ENCODE measurements around the gene WDR17. TPM values are rescaled to one million over a fixed set of nuclear protein-coding genes. Genes with fewer than 3 reads are reported as not detected.
A peak's percentile ranks its signal among the peaks of the same experiment; 100 is the strongest.

Gene WDR17
- total RNA-seq, 1 donor from 2014 or later, result 3.4 TPM

GRCh38 chr4:176054942-176055341, 10.7 kb upstream of the WDR17 start:
- DNase-seq (ENCODE audit: low spot score in 2 of 2), result no peak
- no peaks in the 10 kb centered on the region for H3K9me3 ChIP-seq
- H3K27ac ChIP-seq, result no peak overlapping the region
- no peak for TF ChIP-seq CTCF (IDR thresholded peaks at IDR 0.05)
- intact Hi-C loops (cut with DNase I), result no loop called here
- H3K4me1 ChIP-seq, result no peaks in the 10 kb centered on the region
- no peaks in the 10 kb centered on the region for H3K27me3 ChIP-seq
- H3K4me3 ChIP-seq, result no peak overlapping the region
- H3K36me3 ChIP-seq, result no peaks in the 10 kb centered on the region

GRCh38 chr4:176063718-176064117, 1.9 kb upstream of the WDR17 start:
- Histone ChIP-seq H3K4me1 (no peaks in the 10 kb centered on the region), H3K27ac (no peak overlapping the region), H3K9me3 (no peaks in the 10 kb centered on the region), H3K36me3 (no peaks in the 10 kb centered on the region), H3K27me3 (no peaks in the 10 kb centered on the region), H3K4me3 (no peak overlapping the region)
- intact Hi-C loops (cut with DNase I), result loop anchor here (10.0 kb wide), 1 partner anchor 1779 kb away; the partner anchor contains the start of genes CEP44 and FBXO8
- TF ChIP-seq CTCF (IDR thresholded peaks at IDR 0.05), result no peak
- no peak for DNase-seq (ENCODE audit: low spot score in 2 of 2)

- DNase-seq (ENCODE audit: low spot score in 2 of 2), result no peak
- Histone ChIP-seq H3K36me3 (no peaks in the 10 kb centered on the region), H3K27me3 (no peaks in the 10 kb centered on the region), H3K9me3 (no peaks in the 10 kb centered on the region), H3K27ac (no peak overlapping the region), H3K4me3 (no peak overlapping the region), H3K4me1 (no peaks in the 10 kb centered on the region)
- intact Hi-C loops (cut with DNase I), result loop anchor here (10.0 kb wide), 1 partner anchor 1780 kb away; the partner anchor contains the start of genes CEP44 and FBXO8
- TF ChIP-seq CTCF (IDR thresholded peaks at IDR 0.05), result no peak
Measured at GRCh38 chr4:176064539-176064938, 1.1 kb upstream of the WDR17 start.

GRCh38 chr4:176066757-176067156, 1.1 kb downstream of the WDR17 start:
- Histone ChIP-seq H3K27ac (no peak overlapping the region), H3K27me3 (no peaks in the 10 kb centered on the region), H3K9me3 (no peaks in the 10 kb centered on the region), H3K4me3 (peak overlapping the region in 1 of 2 donors; percentile 70), H3K36me3 (no peaks in the 10 kb centered on the region), H3K4me1 (no peaks in the 10 kb centered on the region)
- intact Hi-C loops (cut with DNase I), result loop anchor here (5.0 to 10.0 kb wide), 3 partner anchors 131 to 1782 kb away; partner anchors contain the start of genes CEP44, FBXO8 and SPATA4
- no peak for TF ChIP-seq CTCF (IDR thresholded peaks at IDR 0.05)
- no peak for DNase-seq (ENCODE audit: low spot score in 2 of 2)

GRCh38 chr4:176077561-176077960, 11.9 kb downstream of the WDR17 start:
- H3K4me3 ChIP-seq, result no peak overlapping the region
- no peak overlapping the region for H3K27ac ChIP-seq
- intact Hi-C loops (cut with DNase I), result no loop called here
- H3K9me3 ChIP-seq, result no peaks in the 10 kb centered on the region
- no peaks in the 10 kb centered on the region for H3K27me3 ChIP-seq
- no peak for TF ChIP-seq CTCF (IDR thresholded peaks at IDR 0.05)
- H3K4me1 ChIP-seq, result no peaks in the 10 kb centered on the region
- no peaks in the 10 kb centered on the region for H3K36me3 ChIP-seq
- DNase-seq (ENCODE audit: low spot score in 2 of 2), result no peak

GRCh38 chr4:176084769-176085168, 19.1 kb downstream of the WDR17 start:
- no peak for TF ChIP-seq CTCF (IDR thresholded peaks at IDR 0.05)
- intact Hi-C loops (cut with DNase I), result no loop called here
- no peaks in the 10 kb centered on the region for H3K27me3 ChIP-seq
- H3K36me3 ChIP-seq, result no peaks in the 10 kb centered on the region
- no peaks in the 10 kb centered on the region for H3K4me1 ChIP-seq
- no peaks in the 10 kb centered on the region for H3K9me3 ChIP-seq
- H3K27ac ChIP-seq, result no peak overlapping the region
- DNase-seq (ENCODE audit: low spot score in 2 of 2), result no peak
- no peak overlapping the region for H3K4me3 ChIP-seq
